GM20000 (cell line): ENCODE data around the gene ITPKB.

Source experiments
- DNase-seq: peaks from one replicate; pipeline ENCODE4 v3.0.0; 2012; ENCODE audit warnings: low spot score
- CTCF ChIP-seq: IDR thresholded peaks from 2 replicates; pipeline ENCODE4 v1.5.1; 2012; ENCODE audit warnings: mild to moderate bottlenecking, control low read depth; ENCODE audit errors: extremely low read depth, missing control alignments

Gene ITPKB

GRCh38 chr1:226646026-226646869 lies 92.8 kb downstream of the ITPKB start:
- no peak for DNase-seq
- no peak for TF ChIP-seq CTCF

- no peak for DNase-seq
- TF ChIP-seq CTCF = no peak
These were observed 93.7 kb downstream of the ITPKB start for GRCh38 chr1:226645279-226645976.

GRCh38 chr1:226644541-226645176 lies 94.4 kb downstream of the ITPKB start:
- DNase-seq = no peak

GRCh38 chr1:226643611-226644540 lies 95.2 kb downstream of the ITPKB start:
- DNase-seq = peak; percentile 75

More at GRCh38 chr1:226644541-226645176, 94.4 kb downstream of the ITPKB start:
- no peak for TF ChIP-seq CTCF

GRCh38 chr1:226643177-226643576 lies 95.9 kb downstream of the ITPKB start:
- no peak for TF ChIP-seq CTCF
- DNase-seq = peak; percentile 82

More at GRCh38 chr1:226643611-226644540, 95.2 kb downstream of the ITPKB start:
- peak; percentile 18 for TF ChIP-seq CTCF

GRCh38 chr1:226642421-226642820 lies 96.7 kb downstream of the ITPKB start:
- TF ChIP-seq CTCF = no peak
- DNase-seq = no peak
